Stomach (tissue), 9 donors: ENCODE results near the gene TRIM2. TPM values are rescaled to one million over a fixed set of nuclear protein-coding genes. Genes with fewer than 3 reads are reported as not detected.

Experiments used
- DNase-seq, 2 donors: peaks; one replicate each; pipeline versions ENCODE4 v3.0.0 to v3.0.0-alpha.2; 2013 to 2019
- H3K27ac ChIP-seq, 5 donors: fragments of 200-600 bp in 4 of 5; sonication (generic) in 4 of 5; one replicate each; pipeline ENCODE4 v1.5.1; 2013 to 2019; ENCODE audit warnings: mild to moderate bottlenecking in 1 of 5, moderate library complexity in 1 of 5
- H3K27me3 ChIP-seq, 3 donors: fragments of 200-600 bp; sonication (generic); one replicate each; pipeline ENCODE4 v1.5.1; 2017 to 2019; ENCODE audit warnings: mixed run types in 1 of 3
- H3K36me3 ChIP-seq, 4 donors: fragments of 200-600 bp; sonication (generic); 1 replicate in 3 of 4; 2 replicates in 1 of 4; pipeline ENCODE4 v1.5.1; 2016 to 2019
- H3K4me1 ChIP-seq, 4 donors: fragments of 200-600 bp; sonication (generic); one replicate each; pipeline ENCODE4 v1.5.1; 2016 to 2019
- H3K4me3 ChIP-seq, 4 donors: fragments of 200-600 bp; sonication (generic) in 3 of 4; one replicate each; pipeline ENCODE4 v1.5.1; 2016 to 2019; ENCODE audit warnings: mild to moderate bottlenecking in 1 of 4
- H3K9me3 ChIP-seq, 4 donors: fragments of 200-600 bp; sonication (generic); one replicate each; pipeline ENCODE4 v1.5.1; 2016 to 2019
- EP300 ChIP-seq: sonication (generic); formaldehyde crosslinking; IDR thresholded peaks from one replicate; pipeline ENCODE4 v1.6.1; 2017; ENCODE audit warnings: antibody characterized with exemption
- POLR2A ChIP-seq, 4 donors: fragments of 450-650 bp; IDR thresholded peaks; one replicate each; pipeline ENCODE4 v1.6.1; 2016; ENCODE audit warnings: antibody characterized with exemption in 4 of 4, control low read depth in 2 of 4, mild to moderate bottlenecking in 1 of 4, moderate library complexity in 1 of 4
- POLR2AphosphoS5 ChIP-seq, 3 donors: sonication (generic); formaldehyde crosslinking; IDR thresholded peaks; one replicate each; pipeline ENCODE4 v1.6.1; 2016; ENCODE audit warnings: antibody characterized with exemption in 3 of 3
- WGBS, 5 donors: extraction: QIAGEN DNeasy Blood & Tissue Kit in 3 of 5; methylation state at CpG; one replicate each; pipeline versions ENCODE4 v1.1.5 to v1.1.7; 2013 to 2018; 5-methylcytosine and 5-hydroxymethylcytosine counted together
- intact Hi-C: fragments of 100-400 bp; cut with DNase I; formaldehyde crosslinking; loops from one replicate; pipeline ENCODE4 v1.15.1; 2023; ENCODE audit warnings: low total_unique reads
- polyA plus RNA-seq, 3 donors: library from polyadenylated mRNA; stranded (reverse); fragments of 200-250 nt; gene quantifications; one replicate each; pipeline ENCODE4 v1.2.3, GENCODE V29; 2013
- total RNA-seq, 5 donors: library from RNA; depleted of rRNA; stranded (reverse); fragments of >200 nt; gene quantifications; one replicate each; pipeline versions ENCODE4 v1.1.0 to v1.2.3, GENCODE V29; 2014 to 2016
- TF ChIP-seq, protein P1 (sequence below), 7 experiments: fragments of 450-650 bp in 4 of 7; fragments of 200-600 bp in 3 of 7; sonication (generic) in 3 of 7; IDR thresholded peaks; one replicate each; pipeline ENCODE4 v1.5.1; 2016 to 2019; ENCODE audit warnings: antibody characterized with exemption in 7 of 7, control low read depth in 2 of 7, mild to moderate bottlenecking in 1 of 7
- donor health status: healthy with polysubstance abuse.
- donor health status: Bipolar disorder and iron deficiency.
- donor health status: healthy.

TRIM2 gene
- total and polyA plus RNA-seq, 8 donors = 11.2 to 327 (median 53.8) TPM

DNA sequence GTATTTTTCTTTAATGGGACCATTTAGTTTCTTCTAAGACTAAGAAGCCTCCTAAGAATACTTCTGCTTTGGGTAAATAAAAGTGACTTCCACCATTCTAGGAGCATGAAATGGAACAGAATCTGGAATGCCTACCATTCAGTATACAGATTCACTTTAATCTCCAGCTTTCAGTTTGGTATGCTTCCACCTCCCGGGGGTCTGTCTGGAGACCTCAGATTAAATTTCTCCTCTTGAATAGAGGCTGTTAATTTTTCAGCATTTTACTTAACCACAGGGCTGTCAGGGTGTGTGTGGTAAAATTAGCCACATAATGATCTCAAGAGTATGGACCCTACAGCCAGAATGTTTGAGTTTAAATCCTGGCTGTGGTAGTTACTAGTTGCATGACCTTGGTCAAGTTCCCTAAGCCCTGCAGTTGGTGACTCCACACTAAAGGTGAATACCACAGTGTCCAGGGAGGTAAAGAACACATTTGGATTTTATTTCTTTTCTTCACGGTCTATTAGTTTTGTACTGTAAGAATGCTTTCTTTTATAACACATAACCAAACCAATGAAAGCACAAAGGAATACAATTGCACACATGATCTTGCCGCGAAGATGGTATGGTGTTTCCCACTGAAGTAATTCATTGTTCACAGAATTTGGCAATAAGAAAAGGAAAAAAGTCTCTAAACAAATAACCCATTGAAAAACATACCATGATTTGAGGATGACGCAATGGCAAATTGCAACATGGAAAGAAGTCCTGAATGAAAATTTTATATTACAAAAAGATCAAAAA is 37.3 kb upstream of the TRIM2 start:
- no peaks in the 10 kb centered on the region for H3K27me3 ChIP-seq
- no peaks in the 10 kb centered on the region for H3K36me3 ChIP-seq
- TF ChIP-seq, protein P1, sequence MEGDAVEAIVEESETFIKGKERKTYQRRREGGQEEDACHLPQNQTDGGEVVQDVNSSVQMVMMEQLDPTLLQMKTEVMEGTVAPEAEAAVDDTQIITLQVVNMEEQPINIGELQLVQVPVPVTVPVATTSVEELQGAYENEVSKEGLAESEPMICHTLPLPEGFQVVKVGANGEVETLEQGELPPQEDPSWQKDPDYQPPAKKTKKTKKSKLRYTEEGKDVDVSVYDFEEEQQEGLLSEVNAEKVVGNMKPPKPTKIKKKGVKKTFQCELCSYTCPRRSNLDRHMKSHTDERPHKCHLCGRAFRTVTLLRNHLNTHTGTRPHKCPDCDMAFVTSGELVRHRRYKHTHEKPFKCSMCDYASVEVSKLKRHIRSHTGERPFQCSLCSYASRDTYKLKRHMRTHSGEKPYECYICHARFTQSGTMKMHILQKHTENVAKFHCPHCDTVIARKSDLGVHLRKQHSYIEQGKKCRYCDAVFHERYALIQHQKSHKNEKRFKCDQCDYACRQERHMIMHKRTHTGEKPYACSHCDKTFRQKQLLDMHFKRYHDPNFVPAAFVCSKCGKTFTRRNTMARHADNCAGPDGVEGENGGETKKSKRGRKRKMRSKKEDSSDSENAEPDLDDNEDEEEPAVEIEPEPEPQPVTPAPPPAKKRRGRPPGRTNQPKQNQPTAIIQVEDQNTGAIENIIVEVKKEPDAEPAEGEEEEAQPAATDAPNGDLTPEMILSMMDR (IDR thresholded peaks at IDR 0.05) = no peak
- TF ChIP-seq POLR2AphosphoS5 (IDR thresholded peaks at IDR 0.05) (no peak), POLR2A (IDR thresholded peaks at IDR 0.05) (no peak), EP300 (no peak)
- H3K4me1 ChIP-seq = no peaks in the 10 kb centered on the region
- no peak overlapping the region for H3K4me3 ChIP-seq
- H3K9me3 ChIP-seq = peaks cover 0 to 9% (median 0%) of the 10 kb centered on the region in 4 donors
- peak in 1 of 2 donors; percentile 41 for DNase-seq
- no peak overlapping the region for H3K27ac ChIP-seq
- 71 to 85% (median 74%) methylated on average over 5 of the region's 5 CpGs for WGBS, 5 donors
- intact Hi-C loops = no loop called here

GRCh38 chr4:153169776-153170175 is 34.5 kb upstream of the TRIM2 start:
- no peaks in the 10 kb centered on the region for H3K27me3 ChIP-seq
- no peak overlapping the region for H3K27ac ChIP-seq
- H3K4me1 ChIP-seq = no peaks in the 10 kb centered on the region
- 63 to 85% (median 81%) methylated on average over 8 of the region's 8 CpGs for WGBS, 5 donors
- no peak overlapping the region for H3K4me3 ChIP-seq
- no peaks in the 10 kb centered on the region for H3K36me3 ChIP-seq
- TF ChIP-seq POLR2A (IDR thresholded peaks at IDR 0.05) (no peak), POLR2AphosphoS5 (IDR thresholded peaks at IDR 0.05) (no peak), EP300 (no peak)
- TF ChIP-seq, protein P1 (IDR thresholded peaks at IDR 0.05) = no peak
- intact Hi-C loops = no loop called here
- H3K9me3 ChIP-seq = peaks cover 0 to 6% (median 0%) of the 10 kb centered on the region in 4 donors
- DNase-seq = no peak

GRCh38 chr4:153170407-153170806 is 33.8 kb upstream of the TRIM2 start:
- WGBS, 5 donors = 94 to 100% (median 97%) methylated on average over 2 of the region's 2 CpGs
- no peak overlapping the region for H3K27ac ChIP-seq
- no peak for DNase-seq
- no peaks in the 10 kb centered on the region for H3K9me3 ChIP-seq
- no peaks in the 10 kb centered on the region for H3K4me1 ChIP-seq
- TF ChIP-seq, protein P1 (IDR thresholded peaks at IDR 0.05) = no peak
- TF ChIP-seq POLR2A (IDR thresholded peaks at IDR 0.05) = no peak
- H3K4me3 ChIP-seq = no peak overlapping the region
- H3K36me3 ChIP-seq = no peaks in the 10 kb centered on the region
- intact Hi-C loops = no loop called here
- no peaks in the 10 kb centered on the region for H3K27me3 ChIP-seq

GRCh38 chr4:153174821-153175567 is 29.2 kb upstream of the TRIM2 start:
- H3K9me3 ChIP-seq = no peaks in the 10 kb centered on the region
- no peak overlapping the region for H3K27ac ChIP-seq
- H3K4me3 ChIP-seq = no peak overlapping the region
- no peaks in the 10 kb centered on the region for H3K4me1 ChIP-seq
- no peak for TF ChIP-seq POLR2A (IDR thresholded peaks at IDR 0.05)
- no peak for TF ChIP-seq EP300
- TF ChIP-seq POLR2AphosphoS5 (IDR thresholded peaks at IDR 0.05) = no peak
- TF ChIP-seq, protein P1 (IDR thresholded peaks at IDR 0.05) = no peak
- H3K36me3 ChIP-seq = no peaks in the 10 kb centered on the region
- intact Hi-C loops = no loop called here
- WGBS, 5 donors = 95 to 97% (median 96%) methylated on average over 22 of the region's 22 CpGs
- no peaks in the 10 kb centered on the region for H3K27me3 ChIP-seq
- DNase-seq = no peak
